ENCODE data around the gene RLF. TPM values are rescaled to one million over a fixed set of nuclear protein-coding genes. Genes with fewer than 3 reads are reported as not detected.

The RLF gene
- total and polyA plus RNA-seq, 2 donors (not counting 1 experiment from before 2014, with no cell fraction given) = 7.8 to 21.9 TPM

DNA sequence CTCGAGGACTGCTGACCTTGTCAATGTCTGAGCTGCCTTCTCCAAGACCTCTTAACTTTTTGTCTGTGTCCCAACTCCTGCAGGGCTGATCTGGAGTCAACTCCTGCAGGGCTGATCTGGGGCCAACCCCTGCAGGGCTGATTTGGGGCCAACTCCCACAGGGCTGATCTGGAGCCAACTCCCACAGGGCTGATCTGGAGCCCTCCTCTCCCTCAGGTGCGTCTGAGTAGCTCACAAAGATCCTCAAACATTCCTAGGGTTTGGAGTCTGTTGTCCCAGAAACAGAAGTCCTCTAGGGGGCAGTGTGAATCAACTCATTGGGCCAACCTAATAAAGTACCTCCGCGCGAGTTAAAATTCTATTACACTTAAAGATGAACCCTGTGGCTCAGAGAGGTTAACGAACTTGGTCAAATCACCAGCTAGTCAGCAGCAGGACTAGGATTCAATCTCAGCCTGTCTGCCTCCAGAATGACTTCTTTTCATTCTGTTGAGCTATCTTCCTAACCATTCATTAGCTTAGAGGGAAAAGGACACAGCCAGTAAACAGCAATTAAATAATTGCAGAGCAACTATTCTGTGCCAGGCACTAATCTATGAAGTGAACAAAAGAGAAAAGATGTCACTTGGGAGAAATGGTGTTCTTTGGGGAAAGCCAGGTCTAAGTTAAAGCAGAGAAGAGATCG, 17.2 kb upstream of the RLF start:
- peak; percentile 84 for DNase-seq
- H3K27me3 Mint-ChIP-seq = peaks cover 24% of the 10 kb centered on the region
- H3K4me3 Mint-ChIP-seq = no peak overlapping the region
- no peak overlapping the region for H3K9ac ChIP-seq (ENCODE audit: low read length)
- intact Hi-C loops (cut with micrococcal nuclease) = loop anchor here (1.0 to 5.0 kb wide), 6 partner anchors 39 to 708 kb away; no protein-coding TSS in a partner anchor
- H3K79me2 ChIP-seq (ENCODE audit: control insufficient read depth, insufficient read depth, low read length) = no peaks in the 10 kb centered on the region
- no peaks in the 10 kb centered on the region for H3K36me3 ChIP-seq (replicated peaks in 1 of 2; ENCODE audit: control extremely low read depth in 1 of 2, control insufficient read depth in 1 of 2, extremely low read depth in 1 of 2, insufficient read depth in 2 of 2, low read length in 1 of 2)
- ChIA-PET POLR2A (interaction anchor here (0.7 to 1.6 kb wide), 2 partner anchors 192 to 195 kb away, joined by 3 to 8 read pairs; no protein-coding TSS in a partner anchor), CTCF (interaction anchor here (0.6 to 7.0 kb wide), 78 partner anchors 8 to 701 kb away, joined by 3 to 252 read pairs (median 4); partner anchors contain the start of genes COL9A2, RLF and SMAP2)
- H3K27ac ChIP-seq (ENCODE audit: low read length in 2 of 2) = no peak overlapping the region
- peaks cover 3 to 6% of the 10 kb centered on the region in 2 donors for H3K4me1 ChIP-seq (ENCODE audit: control insufficient read depth in 2 of 2, insufficient read depth in 2 of 2, low read length in 2 of 2)
- peaks cover 7% of the 10 kb centered on the region for H3K4me1 Mint-ChIP-seq
- TF ChIP-seq, protein P1, sequence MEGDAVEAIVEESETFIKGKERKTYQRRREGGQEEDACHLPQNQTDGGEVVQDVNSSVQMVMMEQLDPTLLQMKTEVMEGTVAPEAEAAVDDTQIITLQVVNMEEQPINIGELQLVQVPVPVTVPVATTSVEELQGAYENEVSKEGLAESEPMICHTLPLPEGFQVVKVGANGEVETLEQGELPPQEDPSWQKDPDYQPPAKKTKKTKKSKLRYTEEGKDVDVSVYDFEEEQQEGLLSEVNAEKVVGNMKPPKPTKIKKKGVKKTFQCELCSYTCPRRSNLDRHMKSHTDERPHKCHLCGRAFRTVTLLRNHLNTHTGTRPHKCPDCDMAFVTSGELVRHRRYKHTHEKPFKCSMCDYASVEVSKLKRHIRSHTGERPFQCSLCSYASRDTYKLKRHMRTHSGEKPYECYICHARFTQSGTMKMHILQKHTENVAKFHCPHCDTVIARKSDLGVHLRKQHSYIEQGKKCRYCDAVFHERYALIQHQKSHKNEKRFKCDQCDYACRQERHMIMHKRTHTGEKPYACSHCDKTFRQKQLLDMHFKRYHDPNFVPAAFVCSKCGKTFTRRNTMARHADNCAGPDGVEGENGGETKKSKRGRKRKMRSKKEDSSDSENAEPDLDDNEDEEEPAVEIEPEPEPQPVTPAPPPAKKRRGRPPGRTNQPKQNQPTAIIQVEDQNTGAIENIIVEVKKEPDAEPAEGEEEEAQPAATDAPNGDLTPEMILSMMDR (IDR thresholded peaks at IDR 0.05) = peak; percentile 85
- no peak for TF ChIP-seq EZH2 (IDR thresholded peaks at IDR 0.05; ENCODE audit: borderline replicate concordance, insufficient read depth, low read depth, low read length, poor library complexity, severe bottlenecking)
- 7% methylated on average over 5 of the region's 7 CpGs for WGBS (ENCODE audit: insufficient coverage)
- peak overlapping the region; percentile 54 for H3K4me2 ChIP-seq (replicated peaks; ENCODE audit: low read depth, low read length, poor library complexity, severe bottlenecking)
- H3K9me3 ChIP-seq (ENCODE audit: control extremely low read depth in 1 of 3, control insufficient read depth in 2 of 3, insufficient read depth in 1 of 3, low read length in 2 of 3) = no peaks in the 10 kb centered on the region
- ATAC-seq (ENCODE audit: low read depth) = peak; percentile 60
- H2AFZ ChIP-seq (ENCODE audit: insufficient read depth, low read depth, low read length, poor library complexity, severe bottlenecking) = peak overlapping the region; percentile 58
- H3K4me3 ChIP-seq (ENCODE audit: control extremely low read depth in 1 of 5, extremely low read depth in 1 of 5, insufficient read depth in 1 of 5, low read depth in 2 of 5, low read length in 4 of 5) = no peak overlapping the region
- no peak overlapping the region for H3K27ac Mint-ChIP-seq
- no peaks in the 10 kb centered on the region for H3K9me3 Mint-ChIP-seq (ENCODE audit: insufficient read depth)
- H3K27me3 ChIP-seq (replicated peaks in 1 of 4; ENCODE audit: control extremely low read depth in 1 of 4, control insufficient read depth in 3 of 4, insufficient read depth in 4 of 4, low read length in 3 of 4) = peaks cover 0 to 8% (median 0%) of the 10 kb centered on the region in 4 experiments
- H4K20me1 ChIP-seq (ENCODE audit: control insufficient read depth, insufficient read depth, low read length, poor library complexity, severe bottlenecking) = no peaks in the 10 kb centered on the region

All from B cell (primary cell).